Breast epithelium (tissue), 4 donors: Measurements from ENCODE around the gene CYP3A4. TPM values are rescaled to one million over a fixed set of nuclear protein-coding genes. Genes with fewer than 3 reads are reported as not detected.
"Not testable (repeated sequence)": the region's sequence is repeated elsewhere in the genome, so short reads cannot be mapped to it uniquely, and the experiment has no call there.

Experiments
- DNase-seq, 2 donors: peaks; one replicate each; pipeline ENCODE4 v3.0.0-alpha.2; 2019; ENCODE audit warnings: low spot score in 2 of 2
- H3K27ac ChIP-seq, 2 donors: fragments of 200-600 bp; sonication (generic) in 1 of 2; one replicate each; pipeline ENCODE4 v1.5.1; 2016 to 2019; ENCODE audit warnings: mild to moderate bottlenecking in 1 of 2
- H3K27me3 ChIP-seq, 2 donors: fragments of 200-600 bp; sonication (generic) in 1 of 2; one replicate each; pipeline versions ENCODE4 v1.5.1 to v1.6.0; 2017 to 2019; ENCODE audit warnings: control low read depth in 1 of 2, mild to moderate bottlenecking in 1 of 2
- H3K36me3 ChIP-seq: fragments of 200-600 bp; one replicate; pipeline ENCODE4 v1.5.1; 2019
- H3K4me1 ChIP-seq, 2 donors: fragments of 200-600 bp; sonication (generic); one replicate each; pipeline ENCODE4 v1.5.1; 2016 to 2019; ENCODE audit warnings: control low read depth in 1 of 2
- H3K4me3 ChIP-seq, 3 donors: fragments of 200-600 bp; sonication (generic); 1 replicate in 2 of 3; 2 replicates in 1 of 3; pipeline ENCODE4 v1.5.1; 2016 to 2019; ENCODE audit warnings: mild to moderate bottlenecking in 3 of 3, moderate library complexity in 2 of 3
- H3K9me3 ChIP-seq, 2 donors: fragments of 200-600 bp; sonication (generic) in 1 of 2; one replicate each; pipeline ENCODE4 v1.5.1; 2016 to 2019; ENCODE audit warnings: control low read depth in 1 of 2
- POLR2A ChIP-seq: fragments of 450-650 bp; IDR thresholded peaks from one replicate; pipeline ENCODE4 v1.6.1; 2016; ENCODE audit warnings: antibody characterized with exemption, mild to moderate bottlenecking, moderate library complexity
- POLR2AphosphoS5 ChIP-seq, 3 donors: sonication (generic); formaldehyde crosslinking; IDR thresholded peaks; one replicate each; pipeline ENCODE4 v1.6.1; 2017; ENCODE audit warnings: antibody characterized with exemption in 3 of 3
- intact Hi-C: fragments of 100-400 bp; cut with DNase I; formaldehyde crosslinking; loops from one replicate; pipeline ENCODE4 v1.15.1; 2023; ENCODE audit warnings: low total_unique reads
- total RNA-seq, 3 donors: library from RNA; depleted of rRNA; stranded (reverse); fragments of >200 nt; gene quantifications; one replicate each; pipeline ENCODE4 v1.1.0, GENCODE V29; 2016
- TF ChIP-seq, protein P1 (sequence below), 3 donors: fragments of 450-650 bp; IDR thresholded peaks; one replicate each; pipeline ENCODE4 v1.5.1; 2016 to 2017; ENCODE audit warnings: antibody characterized with exemption in 3 of 3, mild to moderate bottlenecking in 3 of 3, moderate library complexity in 3 of 3

CYP3A4 gene
- total RNA-seq, 3 donors from 2014 or later: 0.33 to 0.64 (median 0.59) TPM

DNA sequence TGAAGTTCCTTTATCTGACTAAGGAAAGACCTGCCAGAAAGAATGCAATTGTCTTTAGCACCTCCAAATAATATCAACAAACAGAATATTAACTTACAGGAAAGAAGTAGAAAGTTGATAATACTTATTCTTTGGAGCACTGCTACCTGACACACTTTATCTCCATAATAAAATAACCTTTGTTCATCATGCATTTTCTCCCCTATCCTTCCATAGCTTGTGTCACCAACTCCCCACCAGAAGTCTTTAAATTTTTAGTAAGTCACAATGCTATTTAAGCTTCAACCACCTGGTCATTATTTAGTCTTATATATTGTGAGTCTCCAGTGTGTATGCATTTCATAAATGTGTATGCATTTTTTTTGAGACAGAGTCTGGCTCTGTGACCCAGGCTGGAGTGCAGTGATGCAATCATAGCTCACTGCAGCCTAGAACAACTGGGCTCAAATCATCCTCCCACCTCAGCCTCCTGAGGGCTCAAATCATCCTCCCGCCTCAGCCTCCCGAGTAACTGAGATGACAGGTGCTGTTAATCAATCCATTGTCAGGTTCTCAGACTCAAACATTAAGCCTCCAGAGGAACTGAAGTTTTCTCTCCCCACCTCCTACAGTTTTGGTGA, 36.5 kb upstream of the CYP3A4 start:
- Histone ChIP-seq H3K4me1 (no peaks in the 10 kb centered on the region), H3K9me3 (no peaks in the 10 kb centered on the region), H3K27me3 (no peaks in the 10 kb centered on the region), H3K36me3 (no peaks in the 10 kb centered on the region), H3K4me3 (no peak overlapping the region), H3K27ac (no peak overlapping the region)
- intact Hi-C loops: no loop called here
- TF ChIP-seq, protein P1, sequence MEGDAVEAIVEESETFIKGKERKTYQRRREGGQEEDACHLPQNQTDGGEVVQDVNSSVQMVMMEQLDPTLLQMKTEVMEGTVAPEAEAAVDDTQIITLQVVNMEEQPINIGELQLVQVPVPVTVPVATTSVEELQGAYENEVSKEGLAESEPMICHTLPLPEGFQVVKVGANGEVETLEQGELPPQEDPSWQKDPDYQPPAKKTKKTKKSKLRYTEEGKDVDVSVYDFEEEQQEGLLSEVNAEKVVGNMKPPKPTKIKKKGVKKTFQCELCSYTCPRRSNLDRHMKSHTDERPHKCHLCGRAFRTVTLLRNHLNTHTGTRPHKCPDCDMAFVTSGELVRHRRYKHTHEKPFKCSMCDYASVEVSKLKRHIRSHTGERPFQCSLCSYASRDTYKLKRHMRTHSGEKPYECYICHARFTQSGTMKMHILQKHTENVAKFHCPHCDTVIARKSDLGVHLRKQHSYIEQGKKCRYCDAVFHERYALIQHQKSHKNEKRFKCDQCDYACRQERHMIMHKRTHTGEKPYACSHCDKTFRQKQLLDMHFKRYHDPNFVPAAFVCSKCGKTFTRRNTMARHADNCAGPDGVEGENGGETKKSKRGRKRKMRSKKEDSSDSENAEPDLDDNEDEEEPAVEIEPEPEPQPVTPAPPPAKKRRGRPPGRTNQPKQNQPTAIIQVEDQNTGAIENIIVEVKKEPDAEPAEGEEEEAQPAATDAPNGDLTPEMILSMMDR (IDR thresholded peaks at IDR 0.05): no peak
- TF ChIP-seq POLR2AphosphoS5 (IDR thresholded peaks at IDR 0.05) (no peak), POLR2A (no peak)
- DNase-seq: no peak

DNA sequence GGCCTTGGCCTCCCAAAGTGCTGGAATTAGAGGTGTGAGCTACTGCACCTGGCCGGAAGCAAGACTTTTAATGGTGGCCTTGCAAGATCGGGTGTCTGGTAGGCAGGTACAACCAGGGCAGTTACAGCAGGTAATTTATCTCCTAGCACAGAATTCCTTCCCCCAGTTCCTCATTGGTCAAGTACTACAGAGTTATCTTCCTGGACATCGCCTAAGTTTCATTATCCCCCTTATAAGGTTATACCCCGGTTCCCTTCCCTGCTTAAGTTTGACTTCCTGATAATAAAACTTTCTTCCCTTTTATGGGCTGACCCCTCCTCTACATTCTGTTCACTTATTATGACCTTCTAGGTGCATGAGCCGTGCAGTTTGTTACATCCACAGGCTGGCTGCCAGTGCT, 24.8 kb upstream of the CYP3A4 start:
- Histone ChIP-seq H3K27me3 (no peaks in the 10 kb centered on the region), H3K4me1 (no peaks in the 10 kb centered on the region), H3K9me3 (no peaks in the 10 kb centered on the region), H3K4me3 (no peak overlapping the region), H3K27ac (no peak overlapping the region), H3K36me3 (no peaks in the 10 kb centered on the region)
- intact Hi-C loops: no loop called here
- DNase-seq: no peak
- TF ChIP-seq POLR2AphosphoS5 (IDR thresholded peaks at IDR 0.05): no peak
- no peak for TF ChIP-seq POLR2A
- TF ChIP-seq, protein P1 (IDR thresholded peaks at IDR 0.05): no peak

- no peak for DNase-seq
- no peaks in the 10 kb centered on the region for H3K27me3 ChIP-seq
- intact Hi-C loops: no loop called here
Measured at GRCh38 chr7:99806839-99807478, 23.0 kb upstream of the CYP3A4 start.

DNA sequence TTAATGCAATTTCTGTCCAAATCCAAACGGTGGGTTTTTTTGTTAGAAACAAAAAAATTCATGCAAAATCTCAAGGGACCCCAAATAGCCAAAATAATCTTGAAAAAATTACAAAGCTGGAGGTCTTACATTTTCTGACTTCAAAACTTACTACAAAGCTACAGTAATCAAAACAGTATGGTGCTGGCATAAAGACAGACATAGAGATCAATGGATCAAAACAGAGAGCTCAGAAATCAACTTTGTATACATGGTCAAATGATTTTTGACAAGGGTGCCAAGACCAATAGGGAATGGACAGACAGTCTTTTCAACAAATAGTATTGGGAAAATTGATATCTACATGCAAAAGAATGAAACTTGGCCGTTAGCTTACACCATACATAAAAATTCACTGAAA, 21.7 kb upstream of the CYP3A4 start:
- no peaks in the 10 kb centered on the region for H3K36me3 ChIP-seq
- H3K27me3 ChIP-seq: no peaks in the 10 kb centered on the region
- TF ChIP-seq, protein P1 (IDR thresholded peaks at IDR 0.05): no peak
- TF ChIP-seq POLR2AphosphoS5 (IDR thresholded peaks at IDR 0.05) (no peak), POLR2A (no peak)
- peaks cover 0 to 5% of the 10 kb centered on the region in 2 donors for H3K9me3 ChIP-seq
- no peak overlapping the region for H3K4me3 ChIP-seq
- no peak overlapping the region for H3K27ac ChIP-seq
- intact Hi-C loops: no loop called here
- DNase-seq: no peak
- H3K4me1 ChIP-seq: no peaks in the 10 kb centered on the region

More at GRCh38 chr7:99806839-99807478, 23.0 kb upstream of the CYP3A4 start:
- H3K9me3 ChIP-seq: peaks cover 0 to 5% of the 10 kb centered on the region in 2 donors
- no peaks in the 10 kb centered on the region for H3K36me3 ChIP-seq
- H3K27ac ChIP-seq: no peak overlapping the region
- TF ChIP-seq POLR2AphosphoS5 (IDR thresholded peaks at IDR 0.05): no peak
- H3K4me3 ChIP-seq: no peak overlapping the region
- H3K4me1 ChIP-seq: no peaks in the 10 kb centered on the region

DNA sequence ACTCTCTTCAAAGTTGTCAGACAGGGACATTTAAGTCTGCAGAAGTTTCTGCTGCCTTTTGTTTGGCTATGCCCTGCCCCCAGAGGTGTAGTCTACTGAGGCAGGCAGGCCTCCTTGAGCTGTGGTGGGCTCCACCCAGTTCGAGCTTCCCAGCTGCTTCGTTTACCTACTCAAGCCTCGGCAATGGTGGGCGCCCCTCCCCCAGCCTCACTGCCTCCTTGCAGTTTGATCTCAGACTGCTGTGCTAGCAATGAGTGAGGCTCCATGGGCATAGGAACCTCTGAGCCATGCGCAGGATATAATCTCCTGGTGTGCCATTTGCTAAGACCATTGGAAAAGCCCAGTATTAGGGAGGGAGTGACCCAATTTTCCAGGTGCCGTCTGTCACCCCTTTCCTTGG, 19.1 kb upstream of the CYP3A4 start:
- DNase-seq, H3K4me3 ChIP-seq, H3K36me3 ChIP-seq, H3K27me3 ChIP-seq, H3K27ac ChIP-seq, intact Hi-C loops, H3K4me1 ChIP-seq, H3K9me3 ChIP-seq: not testable (repeated sequence)

GRCh38 chr7:99801407-99801806, 17.4 kb upstream of the CYP3A4 start:
- H3K27ac ChIP-seq, H3K4me3 ChIP-seq, H3K4me1 ChIP-seq, H3K36me3 ChIP-seq, H3K27me3 ChIP-seq, H3K9me3 ChIP-seq, DNase-seq, intact Hi-C loops: not testable (repeated sequence)
